ENCODE results near the gene OLFML1. TPM values are rescaled to one million over a fixed set of nuclear protein-coding genes. Genes with fewer than 3 reads are reported as not detected.

Gene OLFML1
- total and polyA plus RNA-seq, 4 donors = 4.2 to 34.9 (median 15.4) TPM

DNA sequence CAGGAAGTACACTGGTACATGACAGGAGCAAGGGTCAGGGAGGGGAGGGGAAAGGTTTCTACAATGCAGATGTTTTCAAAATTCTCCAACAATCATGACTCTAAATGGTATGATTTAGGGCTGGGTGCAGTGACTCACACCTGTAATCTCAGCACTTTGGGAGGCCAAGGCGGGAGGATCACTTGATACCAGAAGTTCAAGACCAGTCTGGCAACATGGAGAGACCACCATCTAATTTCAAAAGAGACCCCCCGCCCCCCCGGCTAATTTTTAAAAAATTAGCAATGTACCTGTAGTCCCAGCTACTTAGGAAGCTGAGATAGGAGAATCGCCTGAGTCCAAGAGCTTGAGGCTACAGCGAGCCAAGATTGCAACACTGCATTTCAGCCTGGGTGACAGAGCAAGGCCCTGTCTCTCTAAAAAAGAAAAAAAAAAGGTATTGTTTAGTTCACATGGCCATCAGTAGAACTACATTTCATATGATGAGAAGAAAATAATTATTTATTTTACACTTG, 15.9 kb upstream of the OLFML1 start:
- Histone ChIP-seq H3K36me3 (ENCODE audit: control insufficient read depth, insufficient read depth, low read length) (peaks cover 3% of the 10 kb centered on the region), H3K4me1 (ENCODE audit: control insufficient read depth, insufficient read depth, low read length) (no peaks in the 10 kb centered on the region), H3K27ac (ENCODE audit: low read depth, low read length) (no peak overlapping the region), H3K4me3 (ENCODE audit: low read depth, low read length) (no peak overlapping the region), H3K9me3 (ENCODE audit: control insufficient read depth, insufficient read depth, low read length) (no peaks in the 10 kb centered on the region), H3K27me3 (ENCODE audit: control insufficient read depth, insufficient read depth, low read length) (no peaks in the 10 kb centered on the region)
- WGBS (ENCODE audit: insufficient coverage) = 98% methylated on average over 5 of the region's 5 CpGs
- no peak for DNase-seq (ENCODE audit: low read depth in 4 of 6, low spot score in 6 of 6)

- Histone ChIP-seq H3K27ac (ENCODE audit: low read depth, low read length) (no peak overlapping the region), H3K4me3 (ENCODE audit: low read depth, low read length) (no peak overlapping the region), H3K4me1 (ENCODE audit: control insufficient read depth, insufficient read depth, low read length) (no peaks in the 10 kb centered on the region), H3K36me3 (ENCODE audit: control insufficient read depth, insufficient read depth, low read length) (peaks cover 3% of the 10 kb centered on the region), H3K27me3 (ENCODE audit: control insufficient read depth, insufficient read depth, low read length) (no peaks in the 10 kb centered on the region), H3K9me3 (ENCODE audit: control insufficient read depth, insufficient read depth, low read length) (no peaks in the 10 kb centered on the region)
- no CpG with 5 or more reads among the region's 7 CpGs for WGBS (ENCODE audit: insufficient coverage)
- no peak for DNase-seq (ENCODE audit: low read depth in 4 of 6, low spot score in 6 of 6)
These were observed 14.2 kb upstream of the OLFML1 start for GRCh38 chr11:7471071-7471470.

DNA sequence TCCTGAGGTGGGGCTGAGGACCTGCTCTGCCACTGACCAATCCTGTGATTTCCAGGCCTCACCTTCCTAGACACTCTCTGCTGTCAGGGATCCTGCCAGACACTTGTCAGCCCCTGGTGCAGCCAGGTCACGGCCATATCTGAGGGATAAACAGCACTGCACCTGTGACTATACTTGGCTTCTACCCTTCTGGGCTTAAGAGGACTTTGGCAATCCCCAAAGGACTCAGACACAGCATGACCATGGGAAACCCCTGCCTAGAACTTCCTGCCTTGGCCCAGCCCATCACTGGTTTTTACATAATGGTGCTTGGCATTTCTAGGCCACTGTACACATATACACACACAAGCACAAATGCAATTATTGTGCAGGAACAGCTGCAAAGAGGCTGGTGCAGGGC, 11.6 kb upstream of the OLFML1 start:
- Histone ChIP-seq H3K4me1 (ENCODE audit: control insufficient read depth, insufficient read depth, low read length) (no peaks in the 10 kb centered on the region), H3K27me3 (ENCODE audit: control insufficient read depth, insufficient read depth, low read length) (no peaks in the 10 kb centered on the region), H3K36me3 (ENCODE audit: control insufficient read depth, insufficient read depth, low read length) (peaks cover 3% of the 10 kb centered on the region), H3K4me3 (ENCODE audit: low read depth, low read length) (no peak overlapping the region), H3K27ac (ENCODE audit: low read depth, low read length) (no peak overlapping the region), H3K9me3 (ENCODE audit: control insufficient read depth, insufficient read depth, low read length) (no peaks in the 10 kb centered on the region)
- DNase-seq (ENCODE audit: low read depth in 4 of 6, low spot score in 6 of 6) = no peak
- 40% methylated on average over 1 of the region's 1 CpG for WGBS (ENCODE audit: insufficient coverage)

- H3K27ac ChIP-seq (ENCODE audit: low read depth, low read length) = no peak overlapping the region
- peak in 2 of 6 donors; percentile 34 to 37 for DNase-seq (ENCODE audit: low read depth in 4 of 6, low spot score in 6 of 6)
- no peaks in the 10 kb centered on the region for H3K27me3 ChIP-seq (ENCODE audit: control insufficient read depth, insufficient read depth, low read length)
- no peaks in the 10 kb centered on the region for H3K4me1 ChIP-seq (ENCODE audit: control insufficient read depth, insufficient read depth, low read length)
- no peaks in the 10 kb centered on the region for H3K9me3 ChIP-seq (ENCODE audit: control insufficient read depth, insufficient read depth, low read length)
- WGBS (ENCODE audit: insufficient coverage) = no CpG with 5 or more reads among the region's 2 CpGs
- H3K4me3 ChIP-seq (ENCODE audit: low read depth, low read length) = no peak overlapping the region
- no peaks in the 10 kb centered on the region for H3K36me3 ChIP-seq (ENCODE audit: control insufficient read depth, insufficient read depth, low read length)
These were observed 5.2 kb upstream of the OLFML1 start for GRCh38 chr11:7480113-7480512.

GRCh38 chr11:7484131-7484530, 1.2 kb upstream of the OLFML1 start:
- DNase-seq (ENCODE audit: low read depth in 4 of 6, low spot score in 6 of 6) = no peak
- Histone ChIP-seq H3K4me3 (ENCODE audit: low read depth, low read length) (no peak overlapping the region), H3K36me3 (ENCODE audit: control insufficient read depth, insufficient read depth, low read length) (no peaks in the 10 kb centered on the region), H3K27me3 (ENCODE audit: control insufficient read depth, insufficient read depth, low read length) (no peaks in the 10 kb centered on the region), H3K4me1 (ENCODE audit: control insufficient read depth, insufficient read depth, low read length) (peaks cover 5% of the 10 kb centered on the region), H3K9me3 (ENCODE audit: control insufficient read depth, insufficient read depth, low read length) (no peaks in the 10 kb centered on the region), H3K27ac (ENCODE audit: low read depth, low read length) (no peak overlapping the region)
- WGBS (ENCODE audit: insufficient coverage) = 88% methylated on average over 2 of the region's 3 CpGs

- H3K27ac ChIP-seq (ENCODE audit: low read depth, low read length) = no peak overlapping the region
- no peak overlapping the region for H3K4me3 ChIP-seq (ENCODE audit: low read depth, low read length)
- H3K9me3 ChIP-seq (ENCODE audit: control insufficient read depth, insufficient read depth, low read length) = no peaks in the 10 kb centered on the region
- 80% methylated on average over 2 of the region's 3 CpGs for WGBS (ENCODE audit: insufficient coverage)
- H3K36me3 ChIP-seq (ENCODE audit: control insufficient read depth, insufficient read depth, low read length) = no peaks in the 10 kb centered on the region
- H3K4me1 ChIP-seq (ENCODE audit: control insufficient read depth, insufficient read depth, low read length) = peaks cover 5% of the 10 kb centered on the region
- H3K27me3 ChIP-seq (ENCODE audit: control insufficient read depth, insufficient read depth, low read length) = no peaks in the 10 kb centered on the region
- DNase-seq (ENCODE audit: low read depth in 4 of 6, low spot score in 6 of 6) = no peak
These were observed 661 bp upstream of the OLFML1 start for GRCh38 chr11:7484645-7485044.

DNA sequence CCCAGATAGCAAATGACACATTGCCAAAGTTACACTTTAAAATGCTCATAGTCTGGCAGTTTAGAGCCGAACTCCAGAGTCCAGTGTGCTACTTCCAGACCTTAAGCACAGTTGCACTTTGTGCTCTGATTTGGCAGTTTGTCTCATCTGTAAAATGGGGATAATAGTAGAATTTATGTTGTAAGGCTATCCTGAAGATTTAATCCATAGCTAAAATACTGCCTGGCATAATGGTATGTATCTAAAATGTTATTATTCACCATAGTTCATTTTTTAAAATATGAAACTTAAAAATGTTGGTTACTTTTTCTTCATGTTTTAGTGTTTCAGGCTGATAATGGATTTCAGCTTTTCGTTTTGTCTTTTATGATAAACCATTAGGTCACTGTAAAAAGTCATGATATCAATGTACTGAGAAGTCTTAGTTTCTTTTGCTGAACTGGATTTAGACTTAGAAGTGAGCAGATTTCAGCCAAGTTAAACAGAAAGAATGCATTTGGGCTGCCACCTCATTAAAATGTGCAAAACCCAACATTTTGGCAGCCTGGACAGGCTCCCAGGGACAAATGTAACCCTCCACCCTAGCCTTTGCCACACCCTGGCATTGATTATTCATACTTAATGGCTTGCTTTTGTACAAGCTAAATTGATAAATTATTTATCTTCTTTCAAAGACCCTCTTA, 933 bp downstream of the OLFML1 start:
- peak overlapping the region; percentile 30 for H3K4me3 ChIP-seq (ENCODE audit: low read depth, low read length)
- peak in 1 of 6 donors; percentile 31 for DNase-seq (ENCODE audit: low read depth in 4 of 6, low spot score in 6 of 6)
- 75% methylated on average over 1 of the region's 2 CpGs for WGBS (ENCODE audit: insufficient coverage)
- H3K27me3 ChIP-seq (ENCODE audit: control insufficient read depth, insufficient read depth, low read length) = no peaks in the 10 kb centered on the region
- no peaks in the 10 kb centered on the region for H3K9me3 ChIP-seq (ENCODE audit: control insufficient read depth, insufficient read depth, low read length)
- no peak overlapping the region for H3K27ac ChIP-seq (ENCODE audit: low read depth, low read length)
- peaks cover 5% of the 10 kb centered on the region for H3K4me1 ChIP-seq (ENCODE audit: control insufficient read depth, insufficient read depth, low read length)
- H3K36me3 ChIP-seq (ENCODE audit: control insufficient read depth, insufficient read depth, low read length) = no peaks in the 10 kb centered on the region

DNA sequence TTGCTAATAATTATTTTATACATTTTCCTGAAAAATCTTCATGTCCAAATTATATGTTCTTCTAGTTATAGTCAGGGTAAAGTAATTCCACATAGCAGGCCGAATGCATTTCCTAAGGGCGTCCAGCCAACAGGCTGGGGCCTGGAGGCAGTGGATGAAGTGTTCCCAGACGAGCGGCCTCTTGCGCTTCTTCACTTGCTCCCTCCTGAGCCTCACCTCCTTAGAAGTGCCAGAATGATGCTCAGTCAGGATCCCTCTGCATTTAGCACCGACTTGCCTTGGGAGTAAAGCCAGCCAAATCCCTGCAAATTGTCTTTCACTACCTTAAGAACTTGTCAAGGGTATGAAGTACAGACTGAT, 1.5 kb downstream of the OLFML1 start:
- Histone ChIP-seq H3K27me3 (ENCODE audit: control insufficient read depth, insufficient read depth, low read length) (no peaks in the 10 kb centered on the region), H3K36me3 (ENCODE audit: control insufficient read depth, insufficient read depth, low read length) (no peaks in the 10 kb centered on the region), H3K4me1 (ENCODE audit: control insufficient read depth, insufficient read depth, low read length) (peaks cover 5% of the 10 kb centered on the region), H3K27ac (ENCODE audit: low read depth, low read length) (no peak overlapping the region), H3K9me3 (ENCODE audit: control insufficient read depth, insufficient read depth, low read length) (no peaks in the 10 kb centered on the region), H3K4me3 (ENCODE audit: low read depth, low read length) (peak overlapping the region; percentile 30)
- WGBS (ENCODE audit: insufficient coverage) = 46% methylated on average over 4 of the region's 6 CpGs
- peak in 1 of 6 donors; percentile 61 for DNase-seq (ENCODE audit: low read depth in 4 of 6, low spot score in 6 of 6)

GRCh38 chr11:7487360-7487759, 2.1 kb downstream of the OLFML1 start:
- peaks cover 5% of the 10 kb centered on the region for H3K4me1 ChIP-seq (ENCODE audit: control insufficient read depth, insufficient read depth, low read length)
- H3K4me3 ChIP-seq (ENCODE audit: low read depth, low read length) = no peak overlapping the region
- WGBS (ENCODE audit: insufficient coverage) = no CpG with 5 or more reads among the region's 2 CpGs
- no peak for DNase-seq (ENCODE audit: low read depth in 4 of 6, low spot score in 6 of 6)
- H3K27ac ChIP-seq (ENCODE audit: low read depth, low read length) = no peak overlapping the region
- H3K27me3 ChIP-seq (ENCODE audit: control insufficient read depth, insufficient read depth, low read length) = no peaks in the 10 kb centered on the region
- H3K9me3 ChIP-seq (ENCODE audit: control insufficient read depth, insufficient read depth, low read length) = no peaks in the 10 kb centered on the region
- H3K36me3 ChIP-seq (ENCODE audit: control insufficient read depth, insufficient read depth, low read length) = no peaks in the 10 kb centered on the region

DNA sequence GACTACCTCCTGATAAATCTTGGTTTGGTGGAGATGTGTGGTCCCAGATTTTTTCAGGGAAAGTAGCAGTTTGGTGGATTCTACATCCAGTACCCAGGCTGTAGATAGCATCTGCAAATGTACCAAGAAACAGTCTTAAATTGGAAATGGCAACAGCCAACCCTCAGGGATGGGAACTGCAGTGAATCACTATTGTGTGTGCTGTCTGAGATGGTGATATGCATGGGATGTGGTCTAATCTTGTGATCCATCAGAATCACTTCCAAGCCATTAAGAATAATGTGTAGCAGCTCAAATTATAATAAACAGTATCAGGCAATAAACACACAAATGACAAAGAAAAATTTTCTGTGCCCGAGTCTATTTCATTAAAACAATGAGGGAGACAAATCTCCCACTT, 3.4 kb downstream of the OLFML1 start:
- no peak for DNase-seq (ENCODE audit: low read depth in 4 of 6, low spot score in 6 of 6)

More for the DNA sequence above, 3.4 kb downstream of the OLFML1 start:
- Histone ChIP-seq H3K9me3 (ENCODE audit: control insufficient read depth, insufficient read depth, low read length) (no peaks in the 10 kb centered on the region), H3K27me3 (ENCODE audit: control insufficient read depth, insufficient read depth, low read length) (no peaks in the 10 kb centered on the region), H3K4me3 (ENCODE audit: low read depth, low read length) (no peak overlapping the region), H3K27ac (ENCODE audit: low read depth, low read length) (no peak overlapping the region), H3K4me1 (ENCODE audit: control insufficient read depth, insufficient read depth, low read length) (peaks cover 5% of the 10 kb centered on the region), H3K36me3 (ENCODE audit: control insufficient read depth, insufficient read depth, low read length) (no peaks in the 10 kb centered on the region)
- no CpG with 5 or more reads among the region's 1 CpG for WGBS (ENCODE audit: insufficient coverage)

All from spinal cord (tissue), 10 donors.